Activated CD4-positive, alpha-beta T cell treated with anti-CD3 and anti-CD28 coated beads for 36 hours (primary cell): ENCODE results near the gene MGAT5B. TPM values are rescaled to one million over a fixed set of nuclear protein-coding genes. Genes with fewer than 3 reads are reported as not detected.

Experiments used
- ATAC-seq: fragments of 200-7000 bp; cut with Tn5 transposase; one replicate; pipeline ENCODE4 v1.10.0; 2021; ENCODE audit warnings: mild to moderate bottlenecking, moderate library complexity
- CTCF ChIA-PET: fragments of 350-600 bp; sonication (Branson Sonifier 250); formaldehyde crosslinking; loops from one replicate; lab custom pipeline; 2021; ENCODE audit warnings: antibody characterized with exemption; lab: Charles Lee
- POLR2A ChIA-PET: fragments of 350-600 bp; sonication (Branson Sonifier 250); formaldehyde crosslinking; loops from one replicate; lab custom pipeline; 2021; ENCODE audit warnings: antibody characterized with exemption, inconsistent platforms; lab: Charles Lee
- DNase-seq: peaks from one replicate; pipeline ENCODE4 v3.0.0-alpha.2; 2020
- H3K27ac Mint-ChIP-seq: one replicate; pipeline ENCODE4 v1.8.0; 2021; ENCODE audit warnings: mixed read lengths
- H3K27me3 Mint-ChIP-seq: one replicate; pipeline ENCODE4 v1.8.0; 2021; ENCODE audit warnings: mixed read lengths
- H3K36me3 Mint-ChIP-seq: one replicate; pipeline ENCODE4 v1.8.0; 2021; ENCODE audit warnings: low read depth, mixed read lengths
- H3K4me1 Mint-ChIP-seq: one replicate; pipeline ENCODE4 v1.8.0; 2021; ENCODE audit warnings: mixed read lengths
- H3K4me3 Mint-ChIP-seq: one replicate; pipeline ENCODE4 v1.8.0; 2021; ENCODE audit warnings: mild to moderate bottlenecking, moderate library complexity, mixed read lengths
- H3K9me3 Mint-ChIP-seq: one replicate; pipeline ENCODE4 v1.8.0; 2021; ENCODE audit warnings: low read depth, mixed read lengths
- intact Hi-C, 2 experiments: fragments of 100-400 bp; cut with DNase I in 1 of 2; cut with micrococcal nuclease in 1 of 2; formaldehyde crosslinking; loops; one replicate each; pipeline versions ENCODE4 v1.14.2 to v1.15.1; 2022 to 2024; cut with DNase I, micrococcal nuclease
- total RNA-seq, 2 experiments: library from RNA; stranded (reverse); gene quantifications; one replicate each; pipeline ENCODE4 v1.2.3, GENCODE V29; 2021

MGAT5B gene
- total RNA-seq, 2 experiments from 2014 or later: not detected

GRCh38 chr17:76852843-76853242 lies 15.4 kb upstream of the MGAT5B start:
- Mint-ChIP-seq H3K27ac (no peak overlapping the region), H3K36me3 (no peaks in the 10 kb centered on the region), H3K9me3 (no peaks in the 10 kb centered on the region), H3K4me3 (no peak overlapping the region), H3K4me1 (no peaks in the 10 kb centered on the region), H3K27me3 (no peaks in the 10 kb centered on the region)
- ChIA-PET POLR2A (no interaction called here), CTCF (no interaction called here)
- no peak for DNase-seq
- ATAC-seq: no peak
- intact Hi-C loops: no loop called here

GRCh38 chr17:76855105-76855504 lies 13.1 kb upstream of the MGAT5B start:
- Mint-ChIP-seq H3K36me3 (no peaks in the 10 kb centered on the region), H3K27me3 (peaks cover 2% of the 10 kb centered on the region), H3K4me1 (no peaks in the 10 kb centered on the region), H3K4me3 (no peak overlapping the region), H3K27ac (no peak overlapping the region), H3K9me3 (no peaks in the 10 kb centered on the region)
- ChIA-PET CTCF (interaction anchor here (1.0 kb wide), 1 partner anchor 211 kb away, joined by 4 read pairs; no protein-coding TSS in a partner anchor), POLR2A (no interaction called here)
- intact Hi-C loops: no loop called here
- ATAC-seq (no peak), DNase-seq (no peak)

GRCh38 chr17:76862079-76862478 lies 6.1 kb upstream of the MGAT5B start:
- no peak overlapping the region for H3K4me3 Mint-ChIP-seq
- no peak overlapping the region for H3K27ac Mint-ChIP-seq
- POLR2A ChIA-PET: no interaction called here
- ATAC-seq (no peak), DNase-seq (no peak)
- H3K36me3 Mint-ChIP-seq: no peaks in the 10 kb centered on the region
- no peaks in the 10 kb centered on the region for H3K4me1 Mint-ChIP-seq
- CTCF ChIA-PET: no interaction called here
- intact Hi-C loops: loop anchor here in 1 of 2 experiments (10.0 kb wide), 1 partner anchor 383 kb away; no protein-coding TSS in a partner anchor
- peaks cover 8% of the 10 kb centered on the region for H3K27me3 Mint-ChIP-seq
- no peaks in the 10 kb centered on the region for H3K9me3 Mint-ChIP-seq

- H3K36me3 Mint-ChIP-seq: no peaks in the 10 kb centered on the region
- ATAC-seq (no peak), DNase-seq (no peak)
- no peak overlapping the region for H3K4me3 Mint-ChIP-seq
- no peaks in the 10 kb centered on the region for H3K9me3 Mint-ChIP-seq
- no peak overlapping the region for H3K27ac Mint-ChIP-seq
- ChIA-PET CTCF (interaction anchor here (0.8 kb wide), 1 partner anchor 194 kb away, joined by 4 read pairs; no protein-coding TSS in a partner anchor), POLR2A (no interaction called here)
- intact Hi-C loops: loop anchor here in 1 of 2 experiments (10.0 kb wide), 1 partner anchor 382 kb away; no protein-coding TSS in a partner anchor
- peaks cover under 1% of the 10 kb centered on the region for H3K4me1 Mint-ChIP-seq
- peaks cover 10% of the 10 kb centered on the region for H3K27me3 Mint-ChIP-seq
Observed at GRCh38 chr17:76862494-76862893, 5.7 kb upstream of the MGAT5B start.

GRCh38 chr17:76864024-76864423 lies 4.2 kb upstream of the MGAT5B start:
- no peak for ATAC-seq

GRCh38 chr17:76865174-76865573 lies 3.0 kb upstream of the MGAT5B start:
- POLR2A ChIA-PET: no interaction called here
- DNase-seq (no peak), ATAC-seq (no peak)
- Mint-ChIP-seq H3K4me1 (peaks cover 7% of the 10 kb centered on the region), H3K27ac (no peak overlapping the region), H3K36me3 (no peaks in the 10 kb centered on the region), H3K4me3 (no peak overlapping the region), H3K27me3 (peaks cover 16% of the 10 kb centered on the region), H3K9me3 (no peaks in the 10 kb centered on the region)
- CTCF ChIA-PET: interaction anchor here (0.7 kb wide), 1 partner anchor 199 kb away, joined by 3 read pairs; no protein-coding TSS in a partner anchor
- intact Hi-C loops: loop anchor here in 1 of 2 experiments (10.0 kb wide), 1 partner anchor 380 kb away; no protein-coding TSS in a partner anchor

More at GRCh38 chr17:76864024-76864423, 4.2 kb upstream of the MGAT5B start:
- DNase-seq: no peak
- no peak overlapping the region for H3K4me3 Mint-ChIP-seq
- H3K9me3 Mint-ChIP-seq: no peaks in the 10 kb centered on the region
- no peaks in the 10 kb centered on the region for H3K36me3 Mint-ChIP-seq
- POLR2A ChIA-PET: no interaction called here
- H3K27ac Mint-ChIP-seq: no peak overlapping the region
- peaks cover 6% of the 10 kb centered on the region for H3K4me1 Mint-ChIP-seq
- peaks cover 15% of the 10 kb centered on the region for H3K27me3 Mint-ChIP-seq
- CTCF ChIA-PET: no interaction called here
- intact Hi-C loops: loop anchor here in 1 of 2 experiments (10.0 kb wide), 1 partner anchor 381 kb away; no protein-coding TSS in a partner anchor

GRCh38 chr17:76866203-76866602 lies 2.0 kb upstream of the MGAT5B start:
- intact Hi-C loops: loop anchor here in 1 of 2 experiments (10.0 kb wide), 1 partner anchor 379 kb away; no protein-coding TSS in a partner anchor
- H3K9me3 Mint-ChIP-seq: no peaks in the 10 kb centered on the region
- H3K4me3 Mint-ChIP-seq: no peak overlapping the region
- ATAC-seq (no peak), DNase-seq (no peak)
- H3K36me3 Mint-ChIP-seq: no peaks in the 10 kb centered on the region
- CTCF ChIA-PET: interaction anchor here (0.6 kb wide), 1 partner anchor 656 kb away, joined by 5 read pairs; no protein-coding TSS in a partner anchor
- no peak overlapping the region for H3K27ac Mint-ChIP-seq
- H3K27me3 Mint-ChIP-seq: peaks cover 18% of the 10 kb centered on the region
- peaks cover 7% of the 10 kb centered on the region for H3K4me1 Mint-ChIP-seq
- POLR2A ChIA-PET: no interaction called here

GRCh38 chr17:76866774-76867577 lies 1.2 kb upstream of the MGAT5B start:
- ChIA-PET CTCF (interaction anchor here (1.1 to 2.9 kb wide), 5 partner anchors 21 to 220 kb away, joined by 3 to 31 read pairs (median 5); no protein-coding TSS in a partner anchor), POLR2A (no interaction called here)
- Mint-ChIP-seq H3K36me3 (no peaks in the 10 kb centered on the region), H3K9me3 (no peaks in the 10 kb centered on the region), H3K27me3 (peaks cover 21% of the 10 kb centered on the region), H3K27ac (no peak overlapping the region), H3K4me1 (peaks cover 7% of the 10 kb centered on the region), H3K4me3 (no peak overlapping the region)
- ATAC-seq: no peak
- intact Hi-C loops: loop anchor here in 1 of 2 experiments (10.0 kb wide), 1 partner anchor 378 kb away; no protein-coding TSS in a partner anchor
- no peak for DNase-seq

GRCh38 chr17:76867578-76868175 lies 527 bp upstream of the MGAT5B start:
- Mint-ChIP-seq H3K4me3 (peak overlapping the region; percentile 41), H3K4me1 (peaks cover 11% of the 10 kb centered on the region), H3K27ac (no peak overlapping the region), H3K27me3 (peaks cover 23% of the 10 kb centered on the region), H3K36me3 (no peaks in the 10 kb centered on the region), H3K9me3 (no peaks in the 10 kb centered on the region)
- ATAC-seq: no peak
- CTCF ChIA-PET: interaction anchor here (0.6 to 2.9 kb wide), 17 partner anchors 11 to 781 kb away, joined by 3 to 31 read pairs (median 4); no protein-coding TSS in a partner anchor
- DNase-seq: peak; percentile 15
- POLR2A ChIA-PET: interaction anchor here (0.6 kb wide), 1 partner anchor 228 kb away, joined by 3 read pairs; no protein-coding TSS in a partner anchor
- intact Hi-C loops: loop anchor here (1.0 to 10.0 kb wide), 4 partner anchors 189 to 380 kb away; no protein-coding TSS in a partner anchor

- ChIA-PET CTCF (interaction anchor here (0.6 to 2.9 kb wide), 12 partner anchors 15 to 417 kb away, joined by 3 to 31 read pairs (median 3); no protein-coding TSS in a partner anchor), POLR2A (interaction anchor here (0.6 kb wide), 2 partner anchors 188 to 227 kb away, joined by 3 to 4 read pairs; no protein-coding TSS in a partner anchor)
- Mint-ChIP-seq H3K4me3 (no peak overlapping the region), H3K27me3 (peaks cover 23% of the 10 kb centered on the region), H3K27ac (no peak overlapping the region), H3K36me3 (no peaks in the 10 kb centered on the region), H3K9me3 (no peaks in the 10 kb centered on the region), H3K4me1 (peaks cover 11% of the 10 kb centered on the region)
- ATAC-seq: peak; percentile 31
- intact Hi-C loops: loop anchor here (1.0 to 10.0 kb wide), 4 partner anchors 187 to 378 kb away; no protein-coding TSS in a partner anchor
- no peak for DNase-seq
Observed at GRCh38 chr17:76868669-76869495, 678 bp downstream of the MGAT5B start.
